ENCODE results near the gene LRP1B.

Gene LRP1B

DNA sequence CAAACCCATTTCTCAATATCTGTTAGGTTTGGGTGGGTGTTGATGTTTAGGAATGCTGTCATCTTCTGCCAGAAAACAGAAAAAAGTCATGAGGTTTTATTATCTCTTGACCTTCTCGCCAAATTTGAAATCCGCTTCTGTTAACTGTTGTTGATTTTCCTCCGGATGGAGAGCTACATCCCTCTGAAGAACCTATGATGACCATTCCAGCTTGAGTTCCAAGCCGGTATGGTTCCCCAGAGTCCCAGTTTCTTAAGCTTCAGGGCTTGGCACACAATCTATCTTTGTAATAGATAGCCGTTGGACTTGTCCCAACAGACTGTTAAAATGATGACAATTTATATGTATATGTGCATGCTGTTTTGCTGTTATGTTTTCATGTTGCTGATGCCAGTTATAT is 1201.0 kb downstream of the LRP1B start:
- Histone ChIP-seq H3K27ac (ENCODE audit: low read length) (no peak overlapping the region), H3K4me2 (ENCODE audit: insufficient read depth, low read length) (no peak overlapping the region), H3K9me3 (ENCODE audit: insufficient read depth, low read length, severe bottlenecking) (peaks cover 2% of the 10 kb centered on the region), H4K20me1 (ENCODE audit: insufficient read depth, low read length) (no peaks in the 10 kb centered on the region), H3K27me3 (ENCODE audit: insufficient read depth, low read length, poor library complexity) (no peaks in the 10 kb centered on the region), H3K79me2 (ENCODE audit: insufficient read depth, low read length) (no peaks in the 10 kb centered on the region), H3K4me1 (ENCODE audit: insufficient read depth, low read length) (no peaks in the 10 kb centered on the region), H3K4me3 (ENCODE audit: low read depth in 1 of 2, low read length in 2 of 2) (no peak overlapping the region), H3K36me3 (ENCODE audit: insufficient read depth, low read length) (no peaks in the 10 kb centered on the region), H2AFZ (ENCODE audit: low read depth, low read length) (peak overlapping the region; percentile 8), H3K9ac (ENCODE audit: low read depth, low read length) (no peak overlapping the region)
- ATAC-seq (ENCODE audit: insufficient read depth, low read depth) (no peak), DNase-seq (no peak)
- TF ChIP-seq EZH2 (IDR thresholded peaks at IDR 0.05; ENCODE audit: borderline replicate concordance, low read depth, low read length, severe bottlenecking) (no peak), CTCF (IDR thresholded peaks at IDR 0.05; ENCODE audit: borderline replicate concordance, extremely low read depth, low read length, poor library complexity, severe bottlenecking) (no peak)

DNA sequence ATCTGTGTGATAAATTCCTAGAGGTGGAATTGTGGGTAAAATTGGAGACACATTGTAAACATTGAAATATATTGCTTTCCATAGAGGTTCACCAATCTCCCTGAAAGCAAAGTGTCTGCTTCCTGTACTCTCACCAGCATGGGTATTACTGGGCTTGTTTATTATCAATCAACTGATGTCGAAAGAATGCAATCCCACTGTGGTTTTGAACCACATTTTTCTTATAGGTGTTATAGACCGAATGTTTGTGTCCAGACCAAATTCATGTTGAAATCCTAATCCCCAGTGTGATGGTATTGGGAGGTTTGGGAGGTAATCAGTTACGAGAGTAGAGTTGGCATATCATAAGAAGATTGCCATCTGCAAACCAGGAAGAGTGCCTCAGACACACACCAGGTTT is 1212.4 kb downstream of the LRP1B start:
- Histone ChIP-seq H3K9ac (ENCODE audit: low read depth, low read length) (no peak overlapping the region), H3K27ac (ENCODE audit: low read length) (no peak overlapping the region), H3K36me3 (ENCODE audit: insufficient read depth, low read length) (no peaks in the 10 kb centered on the region), H3K79me2 (ENCODE audit: insufficient read depth, low read length) (no peaks in the 10 kb centered on the region), H3K4me2 (ENCODE audit: insufficient read depth, low read length) (no peak overlapping the region), H3K4me1 (ENCODE audit: insufficient read depth, low read length) (no peaks in the 10 kb centered on the region), H2AFZ (ENCODE audit: low read depth, low read length) (no peak overlapping the region), H3K9me3 (ENCODE audit: insufficient read depth, low read length, severe bottlenecking) (no peaks in the 10 kb centered on the region), H3K27me3 (ENCODE audit: insufficient read depth, low read length, poor library complexity) (no peaks in the 10 kb centered on the region), H4K20me1 (ENCODE audit: insufficient read depth, low read length) (no peaks in the 10 kb centered on the region), H3K4me3 (ENCODE audit: low read depth in 1 of 2, low read length in 2 of 2) (no peak overlapping the region)
- ATAC-seq (ENCODE audit: insufficient read depth, low read depth) (no peak), DNase-seq (no peak)
- no peak for TF ChIP-seq CTCF (IDR thresholded peaks at IDR 0.05; ENCODE audit: borderline replicate concordance, extremely low read depth, low read length, poor library complexity, severe bottlenecking)
- TF ChIP-seq EZH2 (IDR thresholded peaks at IDR 0.05; ENCODE audit: borderline replicate concordance, low read depth, low read length, severe bottlenecking) = no peak

GRCh38 chr2:140916410-140916809 is 1214.4 kb downstream of the LRP1B start:
- no peaks in the 10 kb centered on the region for H3K9me3 ChIP-seq (ENCODE audit: insufficient read depth, low read length, severe bottlenecking)
- DNase-seq (no peak), ATAC-seq (ENCODE audit: insufficient read depth, low read depth) (no peak)

More at GRCh38 chr2:140916410-140916809, 1214.4 kb downstream of the LRP1B start:
- Histone ChIP-seq H3K27me3 (ENCODE audit: insufficient read depth, low read length, poor library complexity) (no peaks in the 10 kb centered on the region), H3K9ac (ENCODE audit: low read depth, low read length) (no peak overlapping the region), H3K27ac (ENCODE audit: low read length) (no peak overlapping the region), H3K79me2 (ENCODE audit: insufficient read depth, low read length) (no peaks in the 10 kb centered on the region), H3K4me1 (ENCODE audit: insufficient read depth, low read length) (no peaks in the 10 kb centered on the region), H3K4me2 (ENCODE audit: insufficient read depth, low read length) (no peak overlapping the region), H3K36me3 (ENCODE audit: insufficient read depth, low read length) (no peaks in the 10 kb centered on the region), H4K20me1 (ENCODE audit: insufficient read depth, low read length) (no peaks in the 10 kb centered on the region), H2AFZ (ENCODE audit: low read depth, low read length) (no peak overlapping the region), H3K4me3 (ENCODE audit: low read depth in 1 of 2, low read length in 2 of 2) (no peak overlapping the region)
- TF ChIP-seq EZH2 (IDR thresholded peaks at IDR 0.05; ENCODE audit: borderline replicate concordance, low read depth, low read length, severe bottlenecking) (no peak), CTCF (IDR thresholded peaks at IDR 0.05; ENCODE audit: borderline replicate concordance, extremely low read depth, low read length, poor library complexity, severe bottlenecking) (no peak)

All from DND-41 (cell line).